Measurements from ENCODE around the gene RABGAP1L.
"Not testable (repeated sequence)": the region's sequence is repeated elsewhere in the genome, so short reads cannot be mapped to it uniquely, and the experiment has no call there.

The RABGAP1L gene

GRCh38 chr1:174711848-174712247 is 552.5 kb downstream of the RABGAP1L start:
- H3K9ac ChIP-seq (ENCODE audit: low read length); H3K36me3 ChIP-seq (ENCODE audit: control insufficient read depth in 1 of 2, insufficient read depth in 2 of 2, low read length in 2 of 2); H3K79me1 ChIP-seq (ENCODE audit: low read length); H4K8ac ChIP-seq (ENCODE audit: low read depth, low read length); H3K4ac ChIP-seq (ENCODE audit: low read depth, low read length); H2AFZ ChIP-seq (ENCODE audit: insufficient read depth, low read length, poor library complexity); H3K4me3 ChIP-seq (ENCODE audit: low read depth, low read length); H3K27ac ChIP-seq (ENCODE audit: low read depth, low read length); H3K14ac ChIP-seq (ENCODE audit: low read length); H2BK120ac ChIP-seq (ENCODE audit: insufficient read depth, low read length, poor library complexity); H3K18ac ChIP-seq (ENCODE audit: low read length); H2AK5ac ChIP-seq (ENCODE audit: low read length); H2BK5ac ChIP-seq (ENCODE audit: low read depth, low read length, poor library complexity); H3K9me3 ChIP-seq (ENCODE audit: insufficient read depth, low read depth, low read length); H3K79me2 ChIP-seq (ENCODE audit: control insufficient read depth, insufficient read depth, low read length, poor library complexity); H3K4me2 ChIP-seq (ENCODE audit: low read length); H3K4me1 ChIP-seq (ENCODE audit: control insufficient read depth in 1 of 2, insufficient read depth in 2 of 2, low read length in 2 of 2); H4K12ac ChIP-seq (ENCODE audit: low read depth, low read length); H2BK12ac ChIP-seq (ENCODE audit: low read length); H3K23ac ChIP-seq (ENCODE audit: low read length); DNase-seq; H4K91ac ChIP-seq (ENCODE audit: low read depth, low read length); H3K27me3 ChIP-seq (ENCODE audit: insufficient read depth, low read length): not testable (repeated sequence)
- no CpG with 5 or more reads among the region's 8 CpGs for WGBS (ENCODE audit: extremely low coverage, insufficient coverage, insufficient read length)

- Histone ChIP-seq H3K4ac (ENCODE audit: low read depth, low read length) (no peak overlapping the region), H3K18ac (ENCODE audit: low read length) (no peak overlapping the region), H3K9me3 (ENCODE audit: insufficient read depth, low read depth, low read length) (peaks cover 5% of the 10 kb centered on the region), H3K4me2 (ENCODE audit: low read length) (no peak overlapping the region), H2BK120ac (ENCODE audit: insufficient read depth, low read length, poor library complexity) (no peak overlapping the region), H3K27ac (ENCODE audit: low read depth, low read length) (no peak overlapping the region), H2BK5ac (ENCODE audit: low read depth, low read length, poor library complexity) (no peak overlapping the region), H3K79me2 (ENCODE audit: control insufficient read depth, insufficient read depth, low read length, poor library complexity) (no peaks in the 10 kb centered on the region), H3K79me1 (ENCODE audit: low read length) (no peaks in the 10 kb centered on the region), H2AFZ (ENCODE audit: insufficient read depth, low read length, poor library complexity) (no peak overlapping the region), H4K12ac (ENCODE audit: low read depth, low read length) (no peak overlapping the region), H4K91ac (ENCODE audit: low read depth, low read length) (no peak overlapping the region), H2AK5ac (ENCODE audit: low read length) (no peak overlapping the region), H3K36me3 (ENCODE audit: control insufficient read depth in 1 of 2, insufficient read depth in 2 of 2, low read length in 2 of 2) (no peaks in the 10 kb centered on the region), H3K27me3 (ENCODE audit: insufficient read depth, low read length) (no peaks in the 10 kb centered on the region), H4K8ac (ENCODE audit: low read depth, low read length) (no peak overlapping the region), H3K23ac (ENCODE audit: low read length) (no peak overlapping the region), H3K9ac (ENCODE audit: low read length) (no peak overlapping the region), H3K4me1 (ENCODE audit: control insufficient read depth in 1 of 2, insufficient read depth in 2 of 2, low read length in 2 of 2) (no peaks in the 10 kb centered on the region), H2BK12ac (ENCODE audit: low read length) (no peak overlapping the region), H3K14ac (ENCODE audit: low read length) (no peak overlapping the region), H3K4me3 (ENCODE audit: low read depth, low read length) (no peak overlapping the region)
- WGBS (ENCODE audit: extremely low coverage, insufficient coverage, insufficient read length), result no CpG with 5 or more reads among the region's 8 CpGs
- DNase-seq, result no peak
These were observed 553.2 kb downstream of the RABGAP1L start for GRCh38 chr1:174712541-174712940.

GRCh38 chr1:174713796-174714195 is 554.5 kb downstream of the RABGAP1L start:
- Histone ChIP-seq H3K18ac (ENCODE audit: low read length) (no peak overlapping the region), H4K91ac (ENCODE audit: low read depth, low read length) (no peak overlapping the region), H3K79me1 (ENCODE audit: low read length) (no peaks in the 10 kb centered on the region), H3K4me1 (ENCODE audit: control insufficient read depth in 1 of 2, insufficient read depth in 2 of 2, low read length in 2 of 2) (no peaks in the 10 kb centered on the region), H3K9me3 (ENCODE audit: insufficient read depth, low read depth, low read length) (peaks cover 5% of the 10 kb centered on the region), H3K36me3 (ENCODE audit: control insufficient read depth in 1 of 2, insufficient read depth in 2 of 2, low read length in 2 of 2) (no peaks in the 10 kb centered on the region), H4K12ac (ENCODE audit: low read depth, low read length) (no peak overlapping the region), H2BK12ac (ENCODE audit: low read length) (no peak overlapping the region), H2AFZ (ENCODE audit: insufficient read depth, low read length, poor library complexity) (no peak overlapping the region), H2BK5ac (ENCODE audit: low read depth, low read length, poor library complexity) (no peak overlapping the region), H3K79me2 (ENCODE audit: control insufficient read depth, insufficient read depth, low read length, poor library complexity) (no peaks in the 10 kb centered on the region), H3K4ac (ENCODE audit: low read depth, low read length) (no peak overlapping the region), H3K27me3 (ENCODE audit: insufficient read depth, low read length) (no peaks in the 10 kb centered on the region), H3K23ac (ENCODE audit: low read length) (no peak overlapping the region), H3K4me2 (ENCODE audit: low read length) (no peak overlapping the region), H3K27ac (ENCODE audit: low read depth, low read length) (no peak overlapping the region), H3K14ac (ENCODE audit: low read length) (no peak overlapping the region), H2BK120ac (ENCODE audit: insufficient read depth, low read length, poor library complexity) (no peak overlapping the region), H2AK5ac (ENCODE audit: low read length) (no peak overlapping the region), H4K8ac (ENCODE audit: low read depth, low read length) (no peak overlapping the region), H3K9ac (ENCODE audit: low read length) (no peak overlapping the region), H3K4me3 (ENCODE audit: low read depth, low read length) (no peak overlapping the region)
- DNase-seq, result no peak
- no CpG with 5 or more reads among the region's 1 CpG for WGBS (ENCODE audit: extremely low coverage, insufficient coverage, insufficient read length)

GRCh38 chr1:174719194-174719593 is 559.9 kb downstream of the RABGAP1L start:
- no peak overlapping the region for H3K18ac ChIP-seq (ENCODE audit: low read length)
- no peak overlapping the region for H2AK5ac ChIP-seq (ENCODE audit: low read length)
- no peaks in the 10 kb centered on the region for H3K79me2 ChIP-seq (ENCODE audit: control insufficient read depth, insufficient read depth, low read length, poor library complexity)
- no peak overlapping the region for H3K4ac ChIP-seq (ENCODE audit: low read depth, low read length)
- H2BK12ac ChIP-seq (ENCODE audit: low read length), result no peak overlapping the region
- H2BK120ac ChIP-seq (ENCODE audit: insufficient read depth, low read length, poor library complexity), result no peak overlapping the region
- H3K4me2 ChIP-seq (ENCODE audit: low read length), result no peak overlapping the region
- no peak overlapping the region for H2BK5ac ChIP-seq (ENCODE audit: low read depth, low read length, poor library complexity)
- H4K12ac ChIP-seq (ENCODE audit: low read depth, low read length), result no peak overlapping the region
- H3K9ac ChIP-seq (ENCODE audit: low read length), result no peak overlapping the region
- no peaks in the 10 kb centered on the region for H3K9me3 ChIP-seq (ENCODE audit: insufficient read depth, low read depth, low read length)
- no peak overlapping the region for H4K91ac ChIP-seq (ENCODE audit: low read depth, low read length)
- no peaks in the 10 kb centered on the region for H3K79me1 ChIP-seq (ENCODE audit: low read length)
- DNase-seq, result no peak
- H3K14ac ChIP-seq (ENCODE audit: low read length), result no peak overlapping the region
- no peak overlapping the region for H2AFZ ChIP-seq (ENCODE audit: insufficient read depth, low read length, poor library complexity)
- WGBS (ENCODE audit: extremely low coverage, insufficient coverage, insufficient read length), result no CpG with 5 or more reads among the region's 2 CpGs
- H3K23ac ChIP-seq (ENCODE audit: low read length), result no peak overlapping the region
- no peak overlapping the region for H3K4me3 ChIP-seq (ENCODE audit: low read depth, low read length)
- no peaks in the 10 kb centered on the region for H3K4me1 ChIP-seq (ENCODE audit: control insufficient read depth in 1 of 2, insufficient read depth in 2 of 2, low read length in 2 of 2)
- H3K36me3 ChIP-seq (ENCODE audit: control insufficient read depth in 1 of 2, insufficient read depth in 2 of 2, low read length in 2 of 2), result no peaks in the 10 kb centered on the region
- no peak overlapping the region for H4K8ac ChIP-seq (ENCODE audit: low read depth, low read length)
- no peaks in the 10 kb centered on the region for H3K27me3 ChIP-seq (ENCODE audit: insufficient read depth, low read length)
- H3K27ac ChIP-seq (ENCODE audit: low read depth, low read length), result no peak overlapping the region

All from trophoblast cell (in vitro differentiated cells and primary cell).